22Rv1 (cell line): ENCODE results near the gene LHFPL6.
"Not testable (repeated sequence)": the region's sequence is repeated elsewhere in the genome, so short reads cannot be mapped to it uniquely, and the experiment has no call there.

Source experiments
- H3K27ac ChIP-seq: fragments of 450-650 bp; 2 replicates; pipeline ENCODE4 v1.5.1; 2017
- CTCF ChIP-seq: fragments of 450-650 bp; IDR thresholded peaks from 2 replicates; pipeline ENCODE4 v1.5.1; 2017; ENCODE audit warnings: mild to moderate bottlenecking
- ZFX ChIP-seq: fragments of 450-650 bp; IDR thresholded peaks from 2 replicates; pipeline ENCODE4 v1.6.1; 2017; ENCODE audit warnings: antibody characterized with exemption, borderline replicate concordance

LHFPL6 gene

GRCh38 chr13:39345982-39346381 is 257.0 kb downstream of the LHFPL6 start:
- H3K27ac ChIP-seq = no peak overlapping the region
- TF ChIP-seq CTCF (no peak), ZFX (no peak)

GRCh38 chr13:39341251-39341650 is 261.7 kb downstream of the LHFPL6 start:
- TF ChIP-seq CTCF = no peak
- no peak for TF ChIP-seq ZFX

GRCh38 chr13:39338114-39338513 is 264.9 kb downstream of the LHFPL6 start:
- not testable (repeated sequence) for H3K27ac ChIP-seq

More at GRCh38 chr13:39341251-39341650, 261.7 kb downstream of the LHFPL6 start:
- no peak overlapping the region for H3K27ac ChIP-seq

- H3K27ac ChIP-seq = no peak overlapping the region
- TF ChIP-seq ZFX = no peak
- TF ChIP-seq CTCF = no peak
These were observed 266.1 kb downstream of the LHFPL6 start for GRCh38 chr13:39336937-39337336.

- peak overlapping the region; percentile 35 for H3K27ac ChIP-seq
- TF ChIP-seq CTCF (no peak), ZFX (no peak)
These were observed 266.8 kb downstream of the LHFPL6 start for GRCh38 chr13:39336207-39336606.

GRCh38 chr13:39335721-39336120 is 267.3 kb downstream of the LHFPL6 start:
- TF ChIP-seq CTCF (no peak), ZFX (no peak)
- H3K27ac ChIP-seq = peak overlapping the region; percentile 35

- H3K27ac ChIP-seq = no peak overlapping the region
- no peak for TF ChIP-seq ZFX
- TF ChIP-seq CTCF = no peak
These were observed 272.5 kb downstream of the LHFPL6 start for GRCh38 chr13:39330504-39330903.

- TF ChIP-seq ZFX (no peak), CTCF (no peak)
These were observed 273.8 kb downstream of the LHFPL6 start for GRCh38 chr13:39329182-39329639.

More at GRCh38 chr13:39329182-39329639, 273.8 kb downstream of the LHFPL6 start:
- H3K27ac ChIP-seq = no peak overlapping the region
